Measurements from ENCODE around the gene METTL15. TPM values are rescaled to one million over a fixed set of nuclear protein-coding genes. Genes with fewer than 3 reads are reported as not detected.

Gene METTL15
- total RNA-seq, 5 donors from 2014 or later (not counting 1 experiment from before 2014, with no cell fraction given) = 7.6 to 12.1 (median 10.6) TPM

DNA sequence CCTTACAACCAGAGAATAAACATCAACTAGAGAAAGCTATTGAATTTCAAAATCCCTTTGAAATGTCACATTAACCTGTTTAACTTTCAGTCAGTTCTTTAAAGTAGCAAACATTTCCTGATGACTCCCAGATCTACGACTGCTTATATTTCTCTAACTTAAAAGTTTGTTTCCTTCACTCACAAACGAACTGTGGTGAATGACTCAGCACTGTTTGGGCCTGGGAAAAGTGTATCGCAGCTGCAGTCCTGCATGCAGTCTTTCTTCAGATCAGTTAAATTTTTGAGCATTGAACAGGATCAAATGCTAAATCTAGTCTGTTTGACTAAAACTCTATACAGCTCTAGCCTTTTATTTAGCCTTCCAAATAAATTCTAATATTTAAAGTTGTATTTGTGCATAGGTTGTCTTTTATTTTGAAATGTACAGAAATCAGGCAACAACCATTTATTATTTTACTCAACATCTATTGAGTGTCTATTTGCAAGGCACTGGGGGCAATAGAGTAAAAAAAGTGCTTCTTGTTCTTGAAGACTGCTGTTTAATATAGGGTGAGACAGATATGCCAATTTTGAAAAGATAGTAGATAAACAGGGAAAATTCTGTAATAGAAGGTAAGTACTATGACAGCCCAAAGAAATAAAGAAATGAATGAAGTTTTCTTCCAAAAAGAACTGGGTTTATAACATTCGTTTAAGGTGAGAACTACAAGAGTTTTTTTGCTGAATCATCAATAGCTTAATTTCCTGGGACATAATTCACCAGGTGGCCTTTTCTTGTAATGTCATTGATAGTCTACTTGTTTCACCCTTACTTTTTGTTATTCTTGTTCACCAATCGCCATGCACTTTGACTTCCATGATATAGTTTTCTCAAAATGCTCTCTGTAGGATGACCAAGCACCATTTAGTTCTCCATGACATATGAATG, 235.4 kb downstream of the METTL15 start:
- POLR2A ChIA-PET = no interaction called here
- no peaks in the 10 kb centered on the region for H3K27me3 Mint-ChIP-seq
- 23% methylated on average over 3 of the region's 5 CpGs for WGBS (ENCODE audit: insufficient coverage)

DNA sequence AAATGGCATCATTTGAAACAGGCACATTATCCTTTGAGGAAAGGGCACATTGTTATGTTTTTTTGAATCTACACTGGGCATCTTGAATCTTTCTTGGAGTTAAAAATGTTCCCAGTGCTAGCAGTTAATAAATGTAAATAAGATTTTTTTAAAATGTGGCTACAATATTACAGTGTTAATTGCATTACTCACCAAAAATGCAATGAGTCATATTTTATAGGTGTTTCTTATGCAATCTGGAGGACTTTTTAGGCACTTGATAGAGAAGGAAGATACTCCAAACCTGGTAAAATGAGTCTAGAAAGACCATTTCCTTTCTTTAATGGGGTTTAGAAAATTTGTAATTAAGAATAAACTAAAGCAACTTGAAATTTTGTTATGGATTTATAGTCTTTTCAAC, 238.0 kb downstream of the METTL15 start:
- Histone ChIP-seq H3K4me3 (ENCODE audit: control insufficient read depth in 1 of 2, extremely low read depth in 1 of 2, low read length in 1 of 2) (no peak overlapping the region), H3K27ac (ENCODE audit: low read length) (no peak overlapping the region), H3K27me3 (replicated peaks in 1 of 2; ENCODE audit: control insufficient read depth in 2 of 2, extremely low read depth in 1 of 2, insufficient read depth in 2 of 2, low read length in 1 of 2) (no peaks in the 10 kb centered on the region), H3K4me1 (ENCODE audit: control insufficient read depth in 1 of 2, extremely low read depth in 1 of 2, insufficient read depth in 2 of 2, low read length in 2 of 2) (no peaks in the 10 kb centered on the region), H3K36me3 (ENCODE audit: control insufficient read depth in 2 of 2, extremely low read depth in 1 of 2, insufficient read depth in 1 of 2, low read length in 1 of 2) (no peaks in the 10 kb centered on the region), H3K9me3 (no peaks in the 10 kb centered on the region)
- DNase-seq = no peak
- Mint-ChIP-seq H3K9me3 (peaks cover 0 to 7% (median 5%) of the 10 kb centered on the region in 3 donors), H3K27me3 (no peaks in the 10 kb centered on the region), H3K27ac (no peak overlapping the region), H3K4me3 (no peak overlapping the region), H3K4me1 (no peaks in the 10 kb centered on the region), H3K36me3 (no peaks in the 10 kb centered on the region)
- POLR2A ChIA-PET = no interaction called here
- ATAC-seq (replicated peaks in 1 of 4) = no peak
- CTCF ChIA-PET = no interaction called here

More for the DNA sequence above, 235.4 kb downstream of the METTL15 start:
- Mint-ChIP-seq H3K4me3 (no peak overlapping the region), H3K27ac (no peak overlapping the region), H3K36me3 (no peaks in the 10 kb centered on the region), H3K4me1 (no peaks in the 10 kb centered on the region), H3K9me3 (peaks cover 18 to 26% (median 22%) of the 10 kb centered on the region in 3 donors)
- DNase-seq = no peak
- no peaks in the 10 kb centered on the region for H3K27me3 ChIP-seq (replicated peaks in 1 of 2; ENCODE audit: control insufficient read depth in 2 of 2, extremely low read depth in 1 of 2, insufficient read depth in 2 of 2, low read length in 1 of 2)
- no peaks in the 10 kb centered on the region for H3K4me1 ChIP-seq (ENCODE audit: control insufficient read depth in 1 of 2, extremely low read depth in 1 of 2, insufficient read depth in 2 of 2, low read length in 2 of 2)
- ATAC-seq (replicated peaks in 1 of 4) = no peak
- CTCF ChIA-PET = no interaction called here
- H3K9me3 ChIP-seq = no peaks in the 10 kb centered on the region
- H3K27ac ChIP-seq (ENCODE audit: low read length) = no peak overlapping the region
- no peak overlapping the region for H3K4me3 ChIP-seq (ENCODE audit: control insufficient read depth in 1 of 2, extremely low read depth in 1 of 2, low read length in 1 of 2)
- H3K36me3 ChIP-seq (ENCODE audit: control insufficient read depth in 2 of 2, extremely low read depth in 1 of 2, insufficient read depth in 1 of 2, low read length in 1 of 2) = no peaks in the 10 kb centered on the region

DNA sequence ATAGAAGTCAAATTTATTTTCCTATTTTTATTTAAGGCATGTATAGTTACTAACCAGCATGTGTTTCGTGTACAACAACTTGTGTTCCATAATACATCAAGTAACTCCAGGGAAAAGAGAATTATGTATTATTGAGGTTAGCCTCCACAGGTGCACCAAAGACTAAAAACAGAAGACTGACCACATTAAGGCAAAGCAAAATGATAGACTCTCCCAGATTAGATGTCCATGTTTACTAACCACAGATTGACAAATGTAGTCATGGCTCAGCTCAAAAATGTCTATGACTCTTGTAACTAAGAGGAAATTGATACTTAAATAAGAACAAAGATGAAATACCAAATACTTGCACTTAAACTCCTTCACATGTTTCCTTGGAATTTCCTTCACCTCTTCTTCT, 238.5 kb downstream of the METTL15 start:
- no peak overlapping the region for H3K4me3 Mint-ChIP-seq
- H3K27ac ChIP-seq (ENCODE audit: low read length) = no peak overlapping the region
- H3K27me3 Mint-ChIP-seq = no peaks in the 10 kb centered on the region
- H3K4me3 ChIP-seq (ENCODE audit: control insufficient read depth in 1 of 2, extremely low read depth in 1 of 2, low read length in 1 of 2) = no peak overlapping the region
- no peaks in the 10 kb centered on the region for H3K9me3 ChIP-seq
- ChIA-PET CTCF (no interaction called here), POLR2A (no interaction called here)
- H3K27me3 ChIP-seq (replicated peaks in 1 of 2; ENCODE audit: control insufficient read depth in 2 of 2, extremely low read depth in 1 of 2, insufficient read depth in 2 of 2, low read length in 1 of 2) = no peaks in the 10 kb centered on the region
- no peak for ATAC-seq (replicated peaks in 1 of 4)
- H3K4me1 ChIP-seq (ENCODE audit: control insufficient read depth in 1 of 2, extremely low read depth in 1 of 2, insufficient read depth in 2 of 2, low read length in 2 of 2) = no peaks in the 10 kb centered on the region
- H3K9me3 Mint-ChIP-seq = peaks cover 0 to 5% (median 3%) of the 10 kb centered on the region in 3 donors
- WGBS (ENCODE audit: insufficient coverage) = no CpG with 5 or more reads among the region's 1 CpG
- H3K27ac Mint-ChIP-seq = no peak overlapping the region
- no peaks in the 10 kb centered on the region for H3K36me3 ChIP-seq (ENCODE audit: control insufficient read depth in 2 of 2, extremely low read depth in 1 of 2, insufficient read depth in 1 of 2, low read length in 1 of 2)
- DNase-seq = no peak
- no peaks in the 10 kb centered on the region for H3K36me3 Mint-ChIP-seq
- H3K4me1 Mint-ChIP-seq = no peaks in the 10 kb centered on the region

DNA sequence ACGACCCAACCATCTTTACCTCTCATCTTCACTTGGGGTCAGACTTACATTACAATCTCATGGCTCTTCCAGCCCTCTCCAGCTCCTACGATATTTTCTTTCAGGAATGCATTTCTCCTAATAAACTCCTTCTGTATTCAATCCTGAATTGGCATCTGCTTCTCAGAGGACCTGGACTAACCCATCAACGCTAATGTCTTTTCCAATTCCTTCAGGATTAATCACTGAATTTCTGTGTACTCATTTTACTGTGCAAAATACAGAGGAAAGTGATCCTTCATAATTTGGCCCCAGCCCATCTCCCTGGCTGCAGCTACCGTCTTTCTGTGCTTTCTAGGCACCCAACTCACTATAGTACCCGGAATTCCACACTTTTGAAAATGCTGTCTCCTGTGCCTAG, 239.2 kb downstream of the METTL15 start:
- no peaks in the 10 kb centered on the region for H3K27me3 Mint-ChIP-seq
- no peaks in the 10 kb centered on the region for H3K4me1 ChIP-seq (ENCODE audit: control insufficient read depth in 1 of 2, extremely low read depth in 1 of 2, insufficient read depth in 2 of 2, low read length in 2 of 2)
- H3K4me3 Mint-ChIP-seq = no peak overlapping the region
- H3K27ac ChIP-seq (ENCODE audit: low read length) = no peak overlapping the region
- no peaks in the 10 kb centered on the region for H3K4me1 Mint-ChIP-seq
- ATAC-seq (replicated peaks in 1 of 4) (no peak), DNase-seq (no peak)
- no peak overlapping the region for H3K4me3 ChIP-seq (ENCODE audit: control insufficient read depth in 1 of 2, extremely low read depth in 1 of 2, low read length in 1 of 2)
- H3K27me3 ChIP-seq (replicated peaks in 1 of 2; ENCODE audit: control insufficient read depth in 2 of 2, extremely low read depth in 1 of 2, insufficient read depth in 2 of 2, low read length in 1 of 2) = no peaks in the 10 kb centered on the region
- H3K27ac Mint-ChIP-seq = no peak overlapping the region
- H3K36me3 ChIP-seq (ENCODE audit: control insufficient read depth in 2 of 2, extremely low read depth in 1 of 2, insufficient read depth in 1 of 2, low read length in 1 of 2) = no peaks in the 10 kb centered on the region
- no peaks in the 10 kb centered on the region for H3K9me3 ChIP-seq
- ChIA-PET POLR2A (no interaction called here), CTCF (no interaction called here)
- 81% methylated on average over 5 of the region's 5 CpGs for WGBS (ENCODE audit: insufficient coverage)
- peaks cover 0 to 3% (median 0%) of the 10 kb centered on the region in 3 donors for H3K9me3 Mint-ChIP-seq
- H3K36me3 Mint-ChIP-seq = no peaks in the 10 kb centered on the region

DNA sequence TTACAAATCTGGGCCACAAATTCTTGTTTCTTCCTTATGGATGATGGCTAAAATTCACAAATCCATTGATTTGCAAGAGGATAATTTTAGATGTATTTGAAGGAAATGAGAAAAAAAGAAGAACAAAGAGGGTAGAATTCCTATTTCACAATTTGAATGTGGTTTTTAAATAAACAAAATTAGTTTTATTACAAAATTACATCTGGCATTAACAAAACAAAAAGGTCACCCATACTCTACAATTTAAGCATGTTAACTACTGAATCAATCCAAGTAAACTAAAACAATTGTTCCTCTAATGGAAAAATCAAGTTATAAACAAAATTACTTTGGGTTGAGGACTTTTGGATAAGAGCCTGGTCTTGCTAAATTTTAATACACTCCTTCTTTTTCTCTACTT, 242.0 kb downstream of the METTL15 start:
- ATAC-seq (replicated peaks in 1 of 4) = no peak
- Mint-ChIP-seq H3K36me3 (no peaks in the 10 kb centered on the region), H3K9me3 (no peaks in the 10 kb centered on the region)

DNA sequence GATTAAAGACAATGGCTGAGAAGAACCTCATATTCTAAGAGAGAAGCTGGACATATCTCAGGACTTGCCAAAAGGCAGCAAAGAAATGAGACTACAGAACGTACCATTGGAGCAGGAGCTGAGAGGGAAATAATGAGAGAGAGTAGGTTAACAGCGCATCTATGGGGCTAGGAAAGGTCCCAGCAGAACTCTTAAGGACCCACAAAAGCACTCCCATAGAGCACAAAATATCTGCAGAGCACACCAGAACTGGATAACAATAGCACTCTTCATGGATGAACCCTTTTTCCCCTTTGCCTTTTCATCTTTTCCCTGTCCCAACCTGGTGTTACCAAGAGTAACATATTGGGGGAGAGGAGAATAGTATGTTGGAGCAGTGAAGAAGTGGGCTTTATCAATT, 245.8 kb downstream of the METTL15 start:
- Mint-ChIP-seq H3K36me3 (no peaks in the 10 kb centered on the region), H3K9me3 (no peaks in the 10 kb centered on the region), H3K4me3 (no peak overlapping the region), H3K4me1 (no peaks in the 10 kb centered on the region), H3K27me3 (no peaks in the 10 kb centered on the region), H3K27ac (no peak overlapping the region)
- WGBS (ENCODE audit: insufficient coverage) = no CpG with 5 or more reads among the region's 2 CpGs
- no peak for ATAC-seq (replicated peaks in 1 of 4)
- Histone ChIP-seq H3K27me3 (replicated peaks in 1 of 2; ENCODE audit: control insufficient read depth in 2 of 2, extremely low read depth in 1 of 2, insufficient read depth in 2 of 2, low read length in 1 of 2) (no peaks in the 10 kb centered on the region), H3K4me1 (ENCODE audit: control insufficient read depth in 1 of 2, extremely low read depth in 1 of 2, insufficient read depth in 2 of 2, low read length in 2 of 2) (no peaks in the 10 kb centered on the region), H3K27ac (ENCODE audit: low read length) (no peak overlapping the region), H3K36me3 (ENCODE audit: control insufficient read depth in 2 of 2, extremely low read depth in 1 of 2, insufficient read depth in 1 of 2, low read length in 1 of 2) (no peaks in the 10 kb centered on the region), H3K9me3 (no peaks in the 10 kb centered on the region), H3K4me3 (ENCODE audit: control insufficient read depth in 1 of 2, extremely low read depth in 1 of 2, low read length in 1 of 2) (no peak overlapping the region)
- ChIA-PET CTCF (no interaction called here), POLR2A (no interaction called here)
- no peak for DNase-seq

More for the DNA sequence above, 242.0 kb downstream of the METTL15 start:
- no peak for DNase-seq
- H3K36me3 ChIP-seq (ENCODE audit: control insufficient read depth in 2 of 2, extremely low read depth in 1 of 2, insufficient read depth in 1 of 2, low read length in 1 of 2) = no peaks in the 10 kb centered on the region
- Mint-ChIP-seq H3K4me1 (no peaks in the 10 kb centered on the region), H3K27ac (no peak overlapping the region), H3K27me3 (no peaks in the 10 kb centered on the region), H3K4me3 (no peak overlapping the region)
- ChIA-PET CTCF (no interaction called here), POLR2A (no interaction called here)
- H3K4me1 ChIP-seq (ENCODE audit: control insufficient read depth in 1 of 2, extremely low read depth in 1 of 2, insufficient read depth in 2 of 2, low read length in 2 of 2) = no peaks in the 10 kb centered on the region
- no peaks in the 10 kb centered on the region for H3K9me3 ChIP-seq
- H3K4me3 ChIP-seq (ENCODE audit: control insufficient read depth in 1 of 2, extremely low read depth in 1 of 2, low read length in 1 of 2) = no peak overlapping the region
- H3K27me3 ChIP-seq (replicated peaks in 1 of 2; ENCODE audit: control insufficient read depth in 2 of 2, extremely low read depth in 1 of 2, insufficient read depth in 2 of 2, low read length in 1 of 2) = no peaks in the 10 kb centered on the region
- no peak overlapping the region for H3K27ac ChIP-seq (ENCODE audit: low read length)

Measured in T-cell (primary cell).